Stimulated activated CD4-positive, alpha-beta T cell treated with anti-CD3 and anti-CD28 coated beads, Interleukin-1b, Interleukin-23, amount 100 ng/mL, for 24 hours (primary cell): Measurements from ENCODE around the gene FAM20C.
"Not testable (repeated sequence)": the region's sequence is repeated elsewhere in the genome, so short reads cannot be mapped to it uniquely, and the experiment has no call there.

Experiments used
- DNase-seq, 4 experiments: peaks; one replicate each; pipeline ENCODE4 v3.0.0-alpha.2; 2020; ENCODE audit warnings: low read depth in 4 of 4, low spot score in 1 of 4

The FAM20C gene

DNA sequence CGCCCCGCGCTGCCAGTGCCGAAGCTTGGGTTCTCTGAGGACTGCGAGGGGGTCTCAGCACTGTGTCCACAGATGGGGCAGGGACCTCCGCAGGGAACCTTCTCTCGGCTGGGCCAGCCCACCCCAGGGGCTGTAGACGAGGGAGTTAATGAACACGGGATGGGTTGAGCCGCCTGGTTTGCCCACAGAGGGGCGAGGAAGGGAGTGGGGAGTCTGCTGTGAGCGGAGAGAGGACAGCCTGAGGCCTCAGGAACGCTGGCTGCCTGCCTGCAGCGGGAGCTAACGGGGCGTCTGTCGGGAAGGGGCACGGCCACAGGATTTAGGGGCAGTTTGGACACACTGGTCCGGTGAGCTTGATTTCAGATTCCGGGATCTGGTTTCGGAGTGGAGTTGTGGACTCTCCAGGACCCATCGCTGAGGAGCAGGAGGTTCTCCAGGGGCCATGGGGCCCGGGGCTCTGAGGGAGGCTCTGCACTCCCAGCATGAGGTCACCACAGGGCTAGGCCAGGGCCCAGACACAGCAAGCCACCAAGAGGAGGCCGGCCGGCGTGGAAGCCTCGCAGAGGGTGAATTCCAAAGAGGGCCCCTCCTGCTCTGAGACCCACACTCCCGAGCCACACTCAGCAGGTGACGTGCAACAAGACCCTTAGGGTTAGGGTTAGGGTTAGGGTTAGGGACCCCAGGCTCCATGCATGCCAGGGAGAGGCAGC is 19.0 kb upstream of the FAM20C start:
- DNase-seq = no peak

GRCh38 chr7:174716-175115 is 17.7 kb upstream of the FAM20C start:
- no peak for DNase-seq

DNA sequence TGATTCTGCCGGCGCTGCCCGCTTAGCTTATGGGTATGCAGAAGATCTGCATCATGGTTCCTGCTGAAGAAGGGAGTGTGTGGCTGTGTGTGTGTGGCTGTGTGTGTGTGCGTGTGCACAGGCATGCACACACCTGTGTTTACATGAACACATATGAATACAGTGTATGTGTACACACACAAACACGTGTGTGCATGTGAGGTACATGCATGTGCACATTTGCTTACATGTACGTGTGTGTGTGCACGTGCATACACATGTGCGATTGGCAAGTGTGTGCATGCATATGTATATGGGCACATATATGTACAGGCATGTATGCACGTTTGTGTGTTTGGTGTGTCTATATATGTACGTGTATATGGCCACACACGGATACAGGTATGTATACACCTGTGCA is 16.4 kb upstream of the FAM20C start:
- DNase-seq = no peak

DNA sequence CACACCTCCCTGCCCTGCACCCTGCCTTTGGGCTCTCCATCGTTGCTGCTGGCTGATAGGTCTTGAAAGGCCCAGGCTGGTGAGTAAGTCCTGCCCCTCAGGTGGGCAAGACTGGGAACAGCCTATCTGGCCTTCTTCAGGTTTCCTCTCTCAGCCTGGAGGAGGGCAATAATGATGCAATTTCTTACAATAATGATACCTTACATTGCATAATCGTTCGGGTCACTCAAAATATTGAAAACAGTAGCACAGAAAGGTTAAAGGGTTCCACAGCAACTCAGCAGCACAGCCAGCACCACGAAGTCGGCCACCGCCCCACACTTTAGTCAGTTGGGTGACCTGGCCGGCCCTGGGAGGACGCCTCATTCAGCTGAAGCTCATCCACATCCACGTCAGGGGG is 16.0 kb upstream of the FAM20C start:
- no peak for DNase-seq

GRCh38 chr7:176786-177459 is 15.4 kb upstream of the FAM20C start:
- no peak for DNase-seq

- no peak for DNase-seq
Observed at GRCh38 chr7:178444-178843, 13.9 kb upstream of the FAM20C start.

DNA sequence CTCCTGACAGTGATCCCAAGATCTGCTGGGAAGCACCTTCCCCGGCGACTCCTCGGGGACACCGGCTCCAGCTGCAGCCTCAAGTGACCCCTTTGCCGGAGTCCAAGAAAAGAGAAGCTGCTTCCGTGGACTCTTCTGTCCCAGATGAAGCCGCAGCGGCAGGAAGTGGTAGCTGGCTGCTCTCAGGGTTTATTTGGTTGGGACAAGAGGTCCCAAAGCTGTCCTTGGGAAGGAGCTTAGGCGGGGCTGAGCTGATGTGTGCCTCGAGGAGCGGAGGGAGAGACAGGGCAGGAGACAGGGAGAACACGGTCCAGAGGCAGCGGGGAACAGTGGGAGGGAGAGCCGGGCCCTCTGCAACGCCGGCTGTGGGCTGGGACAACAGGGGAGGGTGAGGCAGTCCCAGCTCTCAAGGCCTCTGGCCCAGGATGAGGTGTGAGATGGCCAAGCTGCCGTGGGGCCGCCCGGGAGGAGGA is 13.1 kb upstream of the FAM20C start:
- no peak for DNase-seq

DNA sequence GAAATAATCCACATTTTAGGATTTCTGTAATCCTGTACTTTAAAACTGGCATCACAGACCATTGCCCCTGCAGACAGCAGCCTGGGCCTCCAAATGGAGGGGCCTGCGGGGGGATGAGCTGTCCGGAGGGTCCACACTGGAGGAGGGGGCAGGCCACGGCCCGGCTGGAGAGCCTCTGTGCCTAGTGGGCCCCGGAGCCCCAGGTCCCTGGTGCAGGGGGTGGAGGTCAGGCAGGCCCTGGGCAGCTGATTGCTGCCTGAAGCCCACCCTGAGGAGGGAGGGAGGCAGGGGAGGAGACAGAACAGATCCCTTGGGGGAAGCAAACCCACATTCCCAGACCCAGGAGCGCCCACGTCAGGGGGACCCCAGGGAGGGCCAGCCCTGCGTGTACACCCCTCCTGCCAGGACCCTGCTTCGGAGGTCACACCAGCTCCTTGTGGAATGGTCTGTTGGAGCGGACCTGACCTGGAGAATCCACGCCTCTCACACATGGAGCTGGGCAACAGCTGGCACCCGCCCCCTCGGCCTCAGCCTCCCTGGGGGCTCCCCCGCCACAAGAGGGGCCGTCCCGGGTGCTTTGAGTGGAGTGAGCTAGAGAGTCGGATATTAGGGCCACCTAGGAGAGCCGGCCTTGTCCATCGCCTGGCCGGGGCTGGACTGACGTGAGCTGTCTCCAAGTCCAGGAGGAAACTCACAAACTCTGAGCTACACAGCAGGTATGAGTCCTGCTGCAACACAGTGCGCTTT is 12.2 kb upstream of the FAM20C start:
- DNase-seq = no peak

GRCh38 chr7:181738-182137 is 10.6 kb upstream of the FAM20C start:
- DNase-seq = no peak

DNA sequence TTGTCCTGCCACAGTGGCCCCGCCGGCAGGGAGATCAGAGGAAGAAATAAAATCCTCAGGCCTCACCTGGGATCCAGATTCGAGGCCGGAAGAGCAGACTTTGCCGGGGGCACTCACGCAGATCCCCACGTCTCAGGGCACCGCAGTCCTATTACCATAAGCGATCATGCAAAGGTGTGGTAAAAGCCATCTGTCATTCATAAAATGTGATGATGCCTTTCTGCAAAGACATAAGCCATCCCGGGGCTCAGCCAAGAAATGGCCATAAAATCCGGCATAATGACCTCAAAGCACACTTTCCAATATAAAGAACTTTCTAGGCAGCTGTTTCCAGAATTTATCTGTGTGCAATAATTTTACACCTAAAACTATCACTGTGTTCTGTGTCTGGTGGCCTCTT is 9.9 kb upstream of the FAM20C start:
- DNase-seq = not testable (repeated sequence)

- DNase-seq = no peak
Observed at GRCh38 chr7:183496-184292, 8.7 kb upstream of the FAM20C start.

- no peak for DNase-seq
Observed at GRCh38 chr7:184294-185264, 7.8 kb upstream of the FAM20C start.

DNA sequence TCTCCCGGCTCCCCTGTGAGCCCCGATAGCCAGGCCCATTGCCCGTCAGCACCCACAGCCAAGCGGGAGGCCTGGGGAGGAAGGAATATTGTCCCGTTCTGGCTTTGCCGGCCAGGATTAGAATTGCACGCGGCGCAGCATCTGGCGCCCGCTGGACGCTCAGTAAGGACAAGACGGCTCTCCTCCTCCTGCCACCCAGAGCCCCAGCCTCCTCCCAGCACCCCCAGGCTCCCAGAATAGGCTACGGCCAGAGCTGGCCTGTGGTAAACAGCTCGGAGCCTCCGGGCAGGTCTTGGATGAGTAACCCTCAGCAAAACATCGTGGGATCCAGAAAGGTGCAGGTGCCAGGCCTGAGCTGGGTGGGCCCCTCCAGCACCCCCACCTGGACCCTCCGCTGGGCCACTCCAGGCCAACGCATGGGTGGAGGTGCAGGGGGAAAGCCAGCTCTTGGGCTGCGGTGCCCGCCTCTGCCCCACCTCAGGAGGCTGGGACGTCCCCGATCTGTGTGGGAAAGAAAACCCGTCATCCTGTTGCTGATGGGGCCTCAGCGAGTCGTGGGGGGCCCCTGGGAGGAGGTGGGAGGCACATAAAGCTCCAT is 5.8 kb upstream of the FAM20C start:
- no peak for DNase-seq

DNA sequence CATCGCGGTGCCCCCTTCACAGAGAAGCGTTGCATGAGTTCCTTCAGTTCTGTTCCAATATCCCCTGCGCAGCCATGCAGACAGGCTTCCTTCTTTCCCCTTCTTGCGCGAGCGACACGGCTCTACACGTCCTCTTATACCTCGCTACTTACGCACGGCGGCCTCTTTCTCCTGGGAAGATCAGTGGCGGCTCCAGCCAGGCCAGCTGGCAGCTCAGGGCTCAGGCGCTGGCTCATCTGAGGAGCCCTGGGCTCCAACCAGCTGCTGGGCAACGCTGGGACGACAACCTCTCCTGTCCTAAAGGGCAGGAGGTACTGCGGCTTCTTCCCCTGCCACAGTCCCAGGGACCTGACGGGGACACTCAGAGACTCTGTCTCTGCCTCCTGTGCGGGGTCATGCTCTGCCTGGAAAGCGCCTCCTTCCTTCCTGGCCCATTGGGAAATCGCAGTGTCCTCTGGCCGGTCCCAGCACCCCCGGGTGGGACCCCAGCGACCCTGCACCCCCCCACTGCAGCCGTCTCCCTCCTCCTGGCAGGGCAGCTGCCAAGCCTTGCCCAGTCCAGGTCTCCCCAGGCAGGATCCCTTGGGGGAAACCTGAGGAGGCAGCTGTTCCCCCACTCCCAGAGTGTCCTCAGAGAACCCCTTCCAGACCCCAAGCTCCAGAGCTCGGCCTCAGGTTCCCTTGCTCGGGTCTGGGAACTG is 5.0 kb upstream of the FAM20C start:
- no peak for DNase-seq

DNA sequence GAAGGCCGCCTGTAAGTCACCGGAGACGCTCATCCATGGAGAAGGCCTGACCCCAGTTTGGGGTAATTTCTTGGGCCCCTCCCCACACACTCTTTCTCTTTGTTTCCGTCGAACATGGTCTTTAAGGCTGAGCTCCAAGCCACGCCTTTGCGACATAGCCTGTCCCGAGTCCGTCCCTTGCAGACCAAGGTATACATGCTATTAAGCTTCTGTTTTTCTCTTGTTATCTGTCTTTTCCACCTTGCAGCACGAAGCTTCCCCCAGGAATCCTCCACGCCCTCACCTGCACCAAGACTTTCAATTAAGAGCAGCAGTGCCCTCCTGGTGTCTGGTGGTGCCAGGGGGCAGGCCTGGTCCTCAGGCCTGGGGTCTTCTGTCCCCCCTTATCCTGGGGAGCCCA is 4.2 kb upstream of the FAM20C start:
- DNase-seq = no peak

DNA sequence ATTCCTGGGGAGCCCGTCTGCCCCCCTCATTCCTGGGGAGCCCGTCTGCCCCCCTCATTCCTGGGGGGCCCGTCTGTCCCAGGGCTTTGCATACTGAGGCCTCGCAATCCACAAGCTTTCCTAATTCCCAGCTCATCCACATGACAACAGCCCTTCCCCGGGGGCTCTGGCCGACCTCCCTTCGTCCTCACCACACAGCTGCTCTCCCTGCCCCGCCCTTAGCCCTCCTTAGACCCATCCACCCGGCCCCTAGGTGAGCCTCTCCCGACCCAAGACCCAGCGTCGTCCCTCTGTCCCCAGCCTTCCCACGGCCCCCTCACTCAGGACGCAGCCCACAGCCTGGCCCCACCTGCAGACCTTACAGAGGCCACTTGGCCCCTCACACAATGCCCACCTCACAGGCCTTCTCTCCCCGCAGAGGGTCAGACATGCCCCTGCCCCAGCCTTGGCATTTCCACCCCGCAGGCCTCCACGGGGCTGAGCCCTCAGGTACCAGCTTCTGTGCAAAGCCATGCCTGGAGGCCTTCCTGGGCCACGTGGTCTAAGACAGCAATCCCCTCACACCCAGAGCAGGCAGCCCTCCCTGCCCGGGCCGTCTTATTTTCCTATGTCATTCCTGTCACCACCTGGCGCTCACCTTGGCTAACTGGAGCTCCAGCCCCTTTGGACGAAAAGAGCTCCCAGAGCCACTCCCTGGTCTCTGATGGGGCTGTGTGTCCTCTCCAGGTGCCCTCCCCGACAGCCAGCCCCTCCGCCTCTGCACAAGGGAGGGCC is 3.5 kb upstream of the FAM20C start:
- DNase-seq = no peak

GRCh38 chr7:189719-190118 is 2.7 kb upstream of the FAM20C start:
- DNase-seq = no peak

DNA sequence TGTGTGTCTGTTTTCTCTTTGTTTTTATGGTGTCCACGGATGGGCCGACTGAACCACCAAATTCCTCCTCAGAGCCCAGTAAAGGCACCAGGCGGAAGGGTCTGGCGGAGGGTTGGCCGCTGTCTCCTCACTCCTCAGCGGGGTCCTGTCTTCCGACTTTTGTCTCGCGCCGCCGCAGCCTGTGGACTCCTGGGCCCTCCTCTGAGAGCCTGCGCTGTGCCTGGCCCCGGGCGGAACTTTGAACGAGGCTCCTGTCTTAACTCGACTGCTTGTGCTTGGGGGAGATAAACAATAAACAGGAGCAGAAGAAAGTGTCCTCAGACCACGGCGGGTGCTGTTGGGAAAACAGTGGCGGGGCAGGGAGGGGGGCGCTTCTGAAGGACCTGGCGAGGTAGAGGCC is 2.2 kb upstream of the FAM20C start:
- no peak for DNase-seq
